Gastroesophageal sphincter (tissue), 4 donors: ENCODE data around the gene AASDH. TPM values are rescaled to one million over a fixed set of nuclear protein-coding genes. Genes with fewer than 3 reads are reported as not detected.
A peak's percentile ranks its signal among the peaks of the same experiment; 100 is the strongest.

Source experiments
- ATAC-seq: fragments of 150-250 bp; one replicate; pipeline ENCODE4 v1.9.1; 2016; ENCODE audit warnings: mild to moderate bottlenecking, moderate library complexity
- H3K27ac ChIP-seq, 4 donors: fragments of 200-600 bp; sonication (generic) in 3 of 4; 1 replicate in 3 of 4; 2 replicates in 1 of 4; pipeline ENCODE4 v1.5.1; 2016 to 2019
- H3K27me3 ChIP-seq: fragments of 200-600 bp; sonication (generic); one replicate; pipeline ENCODE4 v1.5.1; 2019
- H3K36me3 ChIP-seq, 2 donors: fragments of 200-600 bp; sonication (generic); one replicate each; pipeline ENCODE4 v1.5.1; 2019; ENCODE audit warnings: control low read depth in 1 of 2
- H3K4me1 ChIP-seq, 3 donors: fragments of 200-600 bp; sonication (generic); 1 replicate in 2 of 3; 2 replicates in 1 of 3; pipeline ENCODE4 v1.5.1; 2016 to 2019; ENCODE audit warnings: control low read depth in 2 of 3
- H3K4me3 ChIP-seq, 2 donors: fragments of 200-600 bp; sonication (generic); one replicate each; pipeline ENCODE4 v1.5.1; 2019; ENCODE audit warnings: mild to moderate bottlenecking in 1 of 2, moderate library complexity in 1 of 2
- H3K9me3 ChIP-seq, 3 donors: fragments of 200-600 bp; sonication (generic); one replicate each; pipeline ENCODE4 v1.5.1; 2017 to 2019; ENCODE audit warnings: control low read depth in 2 of 3
- EP300 ChIP-seq: sonication (generic); formaldehyde crosslinking; IDR thresholded peaks from one replicate; pipeline ENCODE4 v1.6.1; 2017; ENCODE audit warnings: antibody characterized with exemption, mild to moderate bottlenecking
- POLR2A ChIP-seq, 2 donors: fragments of 450-650 bp; IDR thresholded peaks; one replicate each; pipeline ENCODE4 v1.6.1; 2017; ENCODE audit warnings: antibody characterized with exemption in 2 of 2, mild to moderate bottlenecking in 2 of 2, moderate library complexity in 1 of 2
- POLR2AphosphoS5 ChIP-seq: sonication (generic); formaldehyde crosslinking; IDR thresholded peaks from one replicate; pipeline ENCODE4 v1.6.1; 2017; ENCODE audit warnings: antibody characterized with exemption
- WGBS, 2 donors: methylation state at CpG; one replicate each; pipeline ENCODE4 v1.1.5; 2018; ENCODE audit warnings: low coverage in 1 of 2; 5-methylcytosine and 5-hydroxymethylcytosine counted together
- small RNA-seq, 4 donors: library from RNA; depleted of rRNA; stranded (forward); fragments of <200 nt; gene quantifications; one replicate each; pipeline ENCODE3, GENCODE V24; 2016
- total RNA-seq, 4 donors: library from RNA; depleted of rRNA; stranded (reverse); fragments of >200 nt; gene quantifications; one replicate each; pipeline ENCODE4 v1.1.0, GENCODE V29; 2016
- TF ChIP-seq, protein P1 (sequence below), 4 experiments: fragments of 200-600 bp in 2 of 4; fragments of 450-650 bp in 2 of 4; sonication (generic) in 1 of 4; IDR thresholded peaks; one replicate each; pipeline ENCODE4 v1.5.1; 2017 to 2019; ENCODE audit warnings: antibody characterized with exemption in 4 of 4, mild to moderate bottlenecking in 2 of 4, moderate library complexity in 2 of 4

Gene AASDH
- total RNA-seq, 4 donors from 2014 or later = 4.5 to 13.1 (median 9.5) TPM

DNA sequence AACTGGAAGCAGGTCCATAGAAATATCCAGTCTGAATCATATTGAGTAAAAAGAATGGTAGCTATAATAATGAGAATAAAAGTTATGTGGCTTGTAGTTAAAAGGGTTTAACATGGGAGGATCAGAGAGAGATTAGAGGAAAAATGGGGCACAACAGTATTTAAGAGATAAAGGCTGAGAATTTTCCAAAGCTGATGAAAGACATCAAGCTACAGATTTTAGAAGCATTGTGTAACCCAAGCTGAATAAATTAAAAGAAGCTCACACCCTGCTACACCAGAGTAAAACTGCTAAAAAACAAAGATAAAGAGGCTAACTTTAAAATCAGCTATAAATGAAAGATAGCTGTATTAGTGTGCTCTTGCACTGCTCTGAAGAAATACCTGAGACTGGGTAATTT is 94.2 kb downstream of the AASDH start:
- H3K27me3 ChIP-seq = no peaks in the 10 kb centered on the region
- H3K4me3 ChIP-seq = no peak overlapping the region
- H3K36me3 ChIP-seq = no peaks in the 10 kb centered on the region
- no peak overlapping the region for H3K27ac ChIP-seq
- no peaks in the 10 kb centered on the region for H3K9me3 ChIP-seq
- TF ChIP-seq POLR2A (IDR thresholded peaks at IDR 0.05) = no peak
- no peak for TF ChIP-seq POLR2AphosphoS5
- no peak for TF ChIP-seq EP300
- TF ChIP-seq, protein P1, sequence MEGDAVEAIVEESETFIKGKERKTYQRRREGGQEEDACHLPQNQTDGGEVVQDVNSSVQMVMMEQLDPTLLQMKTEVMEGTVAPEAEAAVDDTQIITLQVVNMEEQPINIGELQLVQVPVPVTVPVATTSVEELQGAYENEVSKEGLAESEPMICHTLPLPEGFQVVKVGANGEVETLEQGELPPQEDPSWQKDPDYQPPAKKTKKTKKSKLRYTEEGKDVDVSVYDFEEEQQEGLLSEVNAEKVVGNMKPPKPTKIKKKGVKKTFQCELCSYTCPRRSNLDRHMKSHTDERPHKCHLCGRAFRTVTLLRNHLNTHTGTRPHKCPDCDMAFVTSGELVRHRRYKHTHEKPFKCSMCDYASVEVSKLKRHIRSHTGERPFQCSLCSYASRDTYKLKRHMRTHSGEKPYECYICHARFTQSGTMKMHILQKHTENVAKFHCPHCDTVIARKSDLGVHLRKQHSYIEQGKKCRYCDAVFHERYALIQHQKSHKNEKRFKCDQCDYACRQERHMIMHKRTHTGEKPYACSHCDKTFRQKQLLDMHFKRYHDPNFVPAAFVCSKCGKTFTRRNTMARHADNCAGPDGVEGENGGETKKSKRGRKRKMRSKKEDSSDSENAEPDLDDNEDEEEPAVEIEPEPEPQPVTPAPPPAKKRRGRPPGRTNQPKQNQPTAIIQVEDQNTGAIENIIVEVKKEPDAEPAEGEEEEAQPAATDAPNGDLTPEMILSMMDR (IDR thresholded peaks at IDR 0.05) = no peak
- ATAC-seq = no peak
- H3K4me1 ChIP-seq = no peaks in the 10 kb centered on the region

- 6 to 28% methylated on average over 2 to 5 of the region's 5 CpGs for WGBS, 2 donors
- TF ChIP-seq POLR2AphosphoS5 (no peak), EP300 (no peak), POLR2A (IDR thresholded peaks at IDR 0.05) (no peak)
- TF ChIP-seq, protein P1 (IDR thresholded peaks at IDR 0.05) = no peak
- ATAC-seq = no peak
- Histone ChIP-seq H3K4me3 (peak overlapping the region in 1 of 2 donors; percentile 15), H3K27me3 (no peaks in the 10 kb centered on the region), H3K9me3 (no peaks in the 10 kb centered on the region), H3K4me1 (no peaks in the 10 kb centered on the region), H3K36me3 (no peaks in the 10 kb centered on the region), H3K27ac (peak overlapping the region in 1 of 4 donors; percentile 11)
Measured at GRCh38 chr4:56289934-56290333, 97.4 kb downstream of the AASDH start.

GRCh38 chr4:56288663-56289062 is 98.6 kb downstream of the AASDH start:
- WGBS, 2 donors = 62 to 65% methylated on average over 3 of the region's 3 CpGs
- Histone ChIP-seq H3K27me3 (no peaks in the 10 kb centered on the region), H3K4me3 (no peak overlapping the region), H3K4me1 (no peaks in the 10 kb centered on the region), H3K36me3 (no peaks in the 10 kb centered on the region), H3K9me3 (no peaks in the 10 kb centered on the region), H3K27ac (no peak overlapping the region)
- TF ChIP-seq EP300 (no peak), POLR2A (IDR thresholded peaks at IDR 0.05) (no peak), POLR2AphosphoS5 (no peak)
- TF ChIP-seq, protein P1 (IDR thresholded peaks at IDR 0.05) = no peak
- ATAC-seq = no peak

Small RNA genes within 50 kb of the gene (small RNA-seq; reads per million reads assigned to genes)
- gene RNU6-197P = 0 reads per million in 4 donors

Other genes with a start within 250 kb of the AASDH start
- 1 to 10 TPM; 2.5 to 8.8 (median 4.1) TPM for gene PPAT, start 48.1 kb upstream of the AASDH start, total RNA-seq
- gene PAICS, start 48.8 kb upstream of the AASDH start, total RNA-seq = 10 to 100 TPM; 18.8 to 26.0 (median 24.4) TPM
- 10 to 100 TPM; 43.6 to 55.6 (median 48.1) TPM for gene SRP72, start 80.1 kb upstream of the AASDH start, total RNA-seq
- gene ARL9, start 118.3 kb upstream of the AASDH start, total RNA-seq = under 1 TPM in 1 of 4 donors, not detected in 3; 0.54 TPM